ENCODE data around the gene SLC1A7.

Gene SLC1A7

GRCh38 chr1:53133261-53134041, 9.0 kb downstream of the SLC1A7 start:
- no peak for DNase-seq (ENCODE audit: low spot score)

DNA sequence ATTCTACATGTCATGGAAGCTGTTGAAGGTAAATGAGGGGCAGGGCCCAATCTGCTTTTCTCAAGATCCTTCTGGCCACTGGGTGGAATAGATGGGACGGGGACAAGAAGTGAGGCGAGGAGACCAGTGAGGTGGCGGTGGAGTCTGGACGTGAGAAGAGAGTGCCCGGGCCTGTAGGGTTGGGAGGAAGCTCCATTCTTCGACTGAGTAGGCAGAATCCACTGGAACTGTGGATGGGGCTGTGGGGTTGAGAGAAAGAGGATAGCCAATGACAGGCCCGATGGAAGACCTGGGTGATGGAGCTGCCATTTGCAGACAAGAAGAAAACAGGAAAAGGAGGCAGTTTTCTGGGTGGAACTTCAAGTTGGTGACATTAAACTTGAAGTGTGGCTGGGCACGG, 10.3 kb downstream of the SLC1A7 start:
- no peak for DNase-seq (ENCODE audit: low spot score)

DNA sequence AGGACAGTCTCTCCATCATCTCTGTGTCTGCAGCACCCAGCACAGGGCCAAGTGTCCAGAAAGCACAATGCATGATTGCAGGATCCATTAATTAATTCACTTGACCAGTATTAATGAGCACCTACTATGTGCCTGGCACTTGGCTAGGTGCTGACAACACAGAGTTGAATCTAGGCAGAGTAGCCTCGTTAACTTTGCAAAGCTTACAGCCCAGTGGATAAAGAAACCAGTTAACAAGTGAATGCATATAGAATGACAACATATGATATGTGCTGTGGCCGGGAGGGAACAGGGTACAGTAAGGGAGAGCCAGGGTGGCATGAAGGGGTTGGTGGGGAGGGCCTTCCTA, 10.9 kb downstream of the SLC1A7 start:
- no peak for DNase-seq (ENCODE audit: low spot score)

- DNase-seq (ENCODE audit: low spot score): no peak
Measured at GRCh38 chr1:53130878-53131589, 11.4 kb downstream of the SLC1A7 start.

DNA sequence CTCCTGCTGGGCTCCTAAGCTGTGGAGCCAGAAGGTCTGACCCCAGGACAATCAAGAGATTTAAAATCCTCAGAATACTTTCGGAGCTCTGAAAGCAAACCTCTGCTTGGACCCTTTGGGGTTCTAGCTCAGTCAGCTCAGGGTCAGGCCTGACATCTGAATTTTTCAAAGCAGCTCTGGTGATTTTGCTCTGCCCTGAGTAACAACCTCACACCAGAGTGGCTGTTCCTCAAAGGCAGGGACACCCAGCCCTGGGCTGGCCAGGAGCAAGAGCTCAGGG, 11.9 kb downstream of the SLC1A7 start:
- DNase-seq (ENCODE audit: low spot score): no peak

DNA sequence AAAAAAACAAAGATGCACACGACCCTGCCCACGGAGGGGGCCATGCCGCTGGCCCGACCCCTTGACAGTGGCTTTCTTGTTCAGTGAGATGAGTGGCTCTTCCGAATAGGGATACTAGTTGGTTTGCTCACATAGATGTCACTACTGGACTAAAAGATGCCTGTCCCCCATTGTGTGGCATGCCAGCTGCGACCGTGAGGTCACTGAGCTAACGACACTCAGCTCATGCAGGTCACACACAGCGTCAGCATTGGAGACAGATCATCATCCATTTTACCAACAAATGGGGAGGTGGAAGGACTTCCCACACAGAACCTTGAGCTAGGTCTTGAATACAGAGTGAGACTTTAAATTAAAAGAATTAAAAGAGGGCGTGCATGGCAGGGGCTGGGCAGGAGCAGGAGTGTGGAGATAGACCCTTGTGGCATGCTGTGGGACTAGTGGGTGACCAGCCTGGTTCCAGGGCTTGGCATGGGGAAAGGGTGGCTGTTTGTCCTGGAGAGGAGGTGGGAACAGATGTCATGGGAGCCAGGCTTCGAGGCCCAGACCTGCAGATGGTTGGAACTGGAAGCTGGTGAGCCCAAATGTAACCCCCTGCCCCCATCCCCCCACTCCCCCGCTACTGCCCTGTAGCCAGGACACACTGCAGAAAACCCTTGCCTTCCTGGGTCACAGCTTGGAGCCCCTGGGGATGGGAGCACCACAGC, 12.4 kb downstream of the SLC1A7 start:
- no peak for DNase-seq (ENCODE audit: low spot score)

- DNase-seq (ENCODE audit: low spot score): no peak
Measured at GRCh38 chr1:53128401-53128800, 14.0 kb downstream of the SLC1A7 start.

DNA sequence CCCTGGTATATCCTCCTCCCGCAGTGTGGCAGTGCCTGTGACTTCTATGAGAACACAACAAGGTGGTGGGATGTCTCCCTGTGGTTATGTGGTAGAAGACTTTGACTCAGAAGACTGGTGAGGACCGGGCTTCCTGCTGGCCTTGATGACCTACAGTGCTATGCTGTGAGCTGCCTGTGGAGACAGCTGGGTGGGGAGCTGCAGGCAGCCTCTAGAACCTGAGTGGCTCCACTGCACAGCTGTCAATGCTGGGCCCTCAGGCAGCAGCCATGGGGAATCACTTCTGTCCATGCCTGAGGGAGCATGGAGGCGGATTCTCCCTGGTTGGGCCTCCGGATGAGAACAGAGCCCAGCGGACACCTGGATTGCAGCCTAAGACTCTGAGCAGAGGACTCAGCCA, 14.9 kb downstream of the SLC1A7 start:
- no peak for DNase-seq (ENCODE audit: low spot score)

DNA sequence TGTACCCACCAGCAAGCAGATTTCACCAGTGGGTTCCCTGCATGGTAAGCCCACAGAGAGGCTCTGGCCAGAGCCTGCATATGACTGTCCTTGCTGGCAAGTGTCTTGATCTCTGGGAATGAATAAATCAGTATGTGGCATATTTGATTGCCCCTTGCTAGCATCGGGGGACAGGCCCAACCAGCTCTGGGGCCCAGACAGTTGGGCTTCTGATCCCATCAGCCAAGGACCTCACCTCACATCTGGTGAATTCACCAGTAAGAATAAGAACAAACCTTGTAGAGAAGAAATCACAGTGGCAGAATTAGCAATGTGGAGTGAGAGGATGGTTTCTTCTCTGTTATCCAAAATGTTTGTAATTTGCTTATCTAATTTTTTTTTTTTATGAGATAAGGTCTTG, 15.9 kb downstream of the SLC1A7 start:
- no peak for DNase-seq (ENCODE audit: low spot score)

- DNase-seq (ENCODE audit: low spot score): no peak
Measured at GRCh38 chr1:53125623-53126360, 16.6 kb downstream of the SLC1A7 start.

- DNase-seq (ENCODE audit: low spot score): no peak
Measured at GRCh38 chr1:53125122-53125521, 17.3 kb downstream of the SLC1A7 start.

DNA sequence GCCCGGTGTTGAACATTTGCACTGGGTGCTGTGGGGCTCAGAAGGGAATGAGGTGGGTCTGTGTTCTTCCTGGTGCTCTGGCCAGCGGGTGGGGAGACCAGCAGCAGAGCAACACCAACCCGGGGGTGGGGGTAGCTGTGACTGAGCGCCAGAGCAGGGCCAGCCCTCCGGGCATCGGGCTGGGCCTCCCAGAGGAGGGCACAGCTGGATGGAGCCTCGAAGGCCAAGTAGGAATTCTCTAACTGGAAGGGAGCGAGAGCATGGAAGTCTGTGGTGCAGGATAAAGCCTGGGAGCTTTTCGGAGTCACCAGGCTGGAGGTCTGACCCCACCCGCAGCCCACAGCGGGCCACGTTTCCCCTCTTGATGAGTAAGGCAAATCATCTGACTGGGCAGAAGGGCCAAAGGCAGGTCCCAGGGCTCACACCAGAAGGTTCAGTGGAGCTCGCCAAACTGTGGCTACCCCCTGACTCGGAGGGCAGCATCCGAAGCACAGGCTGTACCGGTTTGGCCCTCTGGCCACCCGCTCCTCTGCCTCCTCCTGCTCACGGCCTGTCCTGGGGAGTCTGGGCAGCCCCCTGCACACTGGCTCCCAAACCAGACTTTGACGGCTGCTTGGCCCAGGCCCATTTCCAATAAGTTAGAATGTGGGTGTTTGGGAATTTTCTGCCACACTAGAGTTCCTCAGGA, 18.8 kb downstream of the SLC1A7 start:
- DNase-seq (ENCODE audit: low spot score): no peak

GRCh38 chr1:53122961-53123413, 19.5 kb downstream of the SLC1A7 start:
- DNase-seq (ENCODE audit: low spot score): no peak

GRCh38 chr1:53122201-53122885, 20.1 kb downstream of the SLC1A7 start:
- DNase-seq (ENCODE audit: low spot score): no peak

DNA sequence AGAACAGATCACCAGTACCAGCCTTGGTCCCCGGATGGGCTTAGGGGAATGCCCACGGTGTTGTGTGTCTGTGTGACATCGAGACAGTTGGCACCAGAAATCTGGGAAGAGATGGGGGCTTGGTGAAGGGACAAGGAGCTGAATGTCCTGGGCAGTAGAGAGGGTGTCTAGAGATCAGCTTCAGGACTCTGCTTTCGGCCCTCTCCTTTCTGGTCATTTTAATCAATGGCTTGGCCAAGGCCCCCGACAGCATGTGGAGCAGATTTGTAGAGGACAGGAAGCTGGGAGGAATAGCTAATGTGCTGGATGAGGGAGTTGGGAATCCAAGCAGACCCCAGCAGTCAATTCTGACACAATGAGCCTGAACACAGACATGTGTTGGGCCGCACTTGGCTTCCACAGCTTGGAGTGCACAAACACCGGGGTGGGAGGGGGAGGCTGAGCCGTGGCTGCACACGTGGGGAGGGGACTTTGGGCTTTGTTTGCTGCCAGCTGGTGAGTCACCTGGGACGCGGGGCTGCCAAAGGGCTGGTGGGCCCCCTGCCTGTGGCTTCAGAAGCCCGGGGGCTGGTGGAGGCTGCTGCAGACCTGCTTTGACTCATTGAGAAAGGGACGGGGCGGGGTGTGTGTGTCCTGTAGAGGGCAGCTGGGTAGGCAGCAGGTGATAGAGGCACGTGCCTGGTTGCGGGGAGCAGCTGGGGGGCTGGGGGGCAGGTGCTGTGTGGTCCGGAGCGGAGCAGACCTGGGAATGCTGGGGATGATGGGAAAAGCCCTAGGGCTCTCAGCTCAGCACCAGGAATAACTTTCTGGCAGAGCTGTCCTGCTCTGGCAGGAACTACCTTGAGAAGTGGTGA, 20.9 kb downstream of the SLC1A7 start:
- no peak for DNase-seq (ENCODE audit: low spot score)

GRCh38 chr1:53120659-53121058, 21.8 kb downstream of the SLC1A7 start:
- DNase-seq (ENCODE audit: low spot score): no peak

DNA sequence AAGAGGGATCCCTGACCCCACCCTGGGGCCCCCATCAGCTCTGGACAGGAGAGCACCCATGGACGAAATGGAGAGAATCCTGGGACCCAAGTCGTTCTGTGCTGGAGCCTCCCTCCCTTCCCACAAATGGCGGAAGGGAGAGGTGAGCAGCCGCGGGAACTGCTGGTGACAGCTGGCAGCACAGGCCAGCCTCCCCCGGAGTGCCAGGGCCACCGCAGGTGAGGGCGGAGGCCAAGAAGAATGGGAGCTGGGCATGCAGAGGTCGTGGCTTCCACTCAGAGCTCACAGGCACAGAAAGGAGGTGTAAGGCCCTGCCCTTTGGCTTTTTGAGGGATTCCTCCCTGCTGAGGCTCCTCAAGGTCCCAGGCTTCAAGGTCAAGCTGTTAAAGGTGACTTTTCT, 24.6 kb downstream of the SLC1A7 start:
- DNase-seq (ENCODE audit: low spot score): no peak

- no peak for DNase-seq (ENCODE audit: low spot score)
Measured at GRCh38 chr1:53116933-53117600, 25.4 kb downstream of the SLC1A7 start.

DNA sequence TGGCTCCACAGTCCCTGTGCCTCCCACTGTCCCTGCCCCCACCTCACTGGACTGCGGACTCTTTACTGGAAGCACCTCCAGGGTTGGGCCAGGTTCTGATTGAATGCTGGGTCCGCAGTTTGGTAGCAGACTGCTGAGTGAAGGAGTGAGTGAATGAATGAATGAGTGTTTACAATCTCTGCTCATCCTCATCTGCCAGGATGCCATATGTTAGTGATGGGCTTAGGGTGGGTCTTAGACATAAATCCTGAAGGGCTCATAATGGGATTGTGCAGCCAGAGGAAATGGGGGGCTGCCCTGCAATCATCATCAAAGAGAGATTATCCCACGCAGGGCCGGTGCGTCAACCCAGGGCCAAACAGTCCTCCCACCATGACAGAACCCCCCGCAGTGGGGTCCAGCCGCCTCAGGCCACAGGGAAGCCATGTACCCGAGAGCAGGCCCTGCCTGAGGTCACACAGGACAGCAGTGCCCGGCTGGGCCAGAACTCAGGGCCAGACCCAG, 26.1 kb downstream of the SLC1A7 start:
- no peak for DNase-seq (ENCODE audit: low spot score)
